Tibial artery (tissue), 4 donors: ENCODE measurements around the gene LRRC56.
A peak's percentile ranks its signal among the peaks of the same experiment; 100 is the strongest.

Source experiments
- DNase-seq, 2 donors: peaks; one replicate each; pipeline ENCODE4 v3.0.0-alpha.2; 2019
- H3K27ac ChIP-seq, 2 donors: fragments of 200-600 bp; sonication (generic) in 1 of 2; 1 replicate in 1 of 2; 2 replicates in 1 of 2; pipeline ENCODE4 v1.5.1; 2018 to 2019; ENCODE audit warnings: mild to moderate bottlenecking in 1 of 2
- H3K27me3 ChIP-seq, 2 donors: fragments of 200-600 bp; sonication (generic) in 1 of 2; one replicate each; pipeline versions ENCODE4 v1.5.1 to v1.6.0; 2016 to 2019
- H3K36me3 ChIP-seq, 3 donors: fragments of 200-600 bp; sonication (generic) in 2 of 3; one replicate each; pipeline ENCODE4 v1.5.1; 2016 to 2019; ENCODE audit warnings: mild to moderate bottlenecking in 2 of 3
- H3K4me1 ChIP-seq, 4 donors: fragments of 200-600 bp; sonication (generic) in 2 of 4; 1 replicate in 3 of 4; 2 replicates in 1 of 4; pipeline ENCODE4 v1.5.1; 2016 to 2019
- H3K4me3 ChIP-seq, 2 donors: fragments of 200-600 bp; sonication (generic) in 1 of 2; 1 replicate in 1 of 2; 2 replicates in 1 of 2; pipeline ENCODE4 v1.5.1; 2018 to 2019; ENCODE audit warnings: mild to moderate bottlenecking in 2 of 2
- H3K9me3 ChIP-seq, 3 donors: fragments of 200-600 bp; sonication (generic) in 1 of 3; one replicate each; pipeline ENCODE4 v1.5.1; 2016 to 2019
- intact Hi-C: fragments of 100-400 bp; cut with DNase I; formaldehyde crosslinking; loops from one replicate; pipeline ENCODE4 v1.15.0; 2023; ENCODE audit warnings: low total_unique reads
- TF ChIP-seq, protein P1 (sequence below), 2 experiments: fragments of 200-600 bp in 1 of 2; fragments of 450-650 bp in 1 of 2; IDR thresholded peaks; one replicate each; pipeline ENCODE4 v1.5.1; 2017 to 2019; ENCODE audit warnings: antibody characterized with exemption in 2 of 2, mild to moderate bottlenecking in 1 of 2, moderate library complexity in 1 of 2

Gene LRRC56, protein sequence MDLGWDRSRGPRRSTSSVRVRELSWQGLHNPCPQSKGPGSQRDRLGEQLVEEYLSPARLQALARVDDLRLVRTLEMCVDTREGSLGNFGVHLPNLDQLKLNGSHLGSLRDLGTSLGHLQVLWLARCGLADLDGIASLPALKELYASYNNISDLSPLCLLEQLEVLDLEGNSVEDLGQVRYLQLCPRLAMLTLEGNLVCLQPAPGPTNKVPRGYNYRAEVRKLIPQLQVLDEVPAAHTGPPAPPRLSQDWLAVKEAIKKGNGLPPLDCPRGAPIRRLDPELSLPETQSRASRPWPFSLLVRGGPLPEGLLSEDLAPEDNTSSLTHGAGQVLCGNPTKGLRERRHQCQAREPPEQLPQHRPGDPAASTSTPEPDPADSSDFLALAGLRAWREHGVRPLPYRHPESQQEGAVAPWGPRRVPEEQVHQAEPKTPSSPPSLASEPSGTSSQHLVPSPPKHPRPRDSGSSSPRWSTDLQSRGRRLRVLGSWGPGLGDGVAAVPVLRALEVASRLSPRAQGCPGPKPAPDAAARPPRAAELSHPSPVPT

DNA sequence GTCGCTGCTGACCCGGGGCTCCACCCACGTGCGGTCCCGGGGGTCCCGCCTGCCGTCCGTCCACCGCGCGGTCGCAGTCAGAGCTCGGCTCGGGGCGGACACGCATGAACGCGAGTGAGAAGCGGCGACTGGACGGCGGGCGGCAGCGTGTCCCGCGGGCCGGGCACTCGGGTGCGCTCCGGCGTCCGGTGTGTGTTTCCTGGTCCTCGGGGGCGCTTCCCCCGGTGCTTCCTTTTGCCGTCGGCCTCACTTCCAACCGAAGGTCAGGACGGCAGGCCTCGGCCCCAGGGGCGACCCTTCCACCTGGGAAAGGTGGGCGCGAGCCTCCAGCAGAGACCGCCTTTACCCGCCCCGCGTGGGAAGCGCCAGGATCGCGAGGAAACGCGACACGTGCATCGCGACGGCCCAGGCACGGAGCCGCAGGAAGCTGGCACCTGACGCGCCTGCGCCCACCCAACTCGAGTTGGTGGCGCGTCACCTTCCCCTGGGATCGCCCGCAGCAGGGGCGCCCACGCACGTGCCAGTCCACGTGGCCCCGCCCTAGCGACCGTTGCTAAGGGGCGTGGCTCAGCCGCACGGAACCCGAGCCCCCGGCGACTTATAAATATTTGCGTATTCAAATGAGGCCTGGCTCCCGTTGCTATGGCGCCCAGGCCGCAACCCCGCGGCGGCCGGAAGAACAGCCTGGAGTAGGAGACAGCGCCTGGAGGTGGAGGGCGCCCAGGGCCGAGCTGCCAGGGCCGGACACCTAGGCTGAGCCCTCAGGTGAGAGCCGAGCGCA lies at the start of gene LRRC56:
Gene LRRC56, plus strand, starts transcription at position 687 of the 781 bp plus-strand sequence. CDS start 3,158 bp downstream, outside the sequence.
- H3K27me3 ChIP-seq = peaks cover 0 to 11% of the 10 kb centered on the region in 2 donors
- H3K9me3 ChIP-seq = no peaks in the 10 kb centered on the region
- intact Hi-C loops = loop anchor here (10.0 kb wide), 1 partner anchor 232 kb away; the partner anchor contains the start of gene IFITM2
- peak within 1 kb of the TSS; percentile 17 to 72 for H3K27ac ChIP-seq
- DNase-seq = peak; percentile 65 to 83
- TF ChIP-seq, protein P1, sequence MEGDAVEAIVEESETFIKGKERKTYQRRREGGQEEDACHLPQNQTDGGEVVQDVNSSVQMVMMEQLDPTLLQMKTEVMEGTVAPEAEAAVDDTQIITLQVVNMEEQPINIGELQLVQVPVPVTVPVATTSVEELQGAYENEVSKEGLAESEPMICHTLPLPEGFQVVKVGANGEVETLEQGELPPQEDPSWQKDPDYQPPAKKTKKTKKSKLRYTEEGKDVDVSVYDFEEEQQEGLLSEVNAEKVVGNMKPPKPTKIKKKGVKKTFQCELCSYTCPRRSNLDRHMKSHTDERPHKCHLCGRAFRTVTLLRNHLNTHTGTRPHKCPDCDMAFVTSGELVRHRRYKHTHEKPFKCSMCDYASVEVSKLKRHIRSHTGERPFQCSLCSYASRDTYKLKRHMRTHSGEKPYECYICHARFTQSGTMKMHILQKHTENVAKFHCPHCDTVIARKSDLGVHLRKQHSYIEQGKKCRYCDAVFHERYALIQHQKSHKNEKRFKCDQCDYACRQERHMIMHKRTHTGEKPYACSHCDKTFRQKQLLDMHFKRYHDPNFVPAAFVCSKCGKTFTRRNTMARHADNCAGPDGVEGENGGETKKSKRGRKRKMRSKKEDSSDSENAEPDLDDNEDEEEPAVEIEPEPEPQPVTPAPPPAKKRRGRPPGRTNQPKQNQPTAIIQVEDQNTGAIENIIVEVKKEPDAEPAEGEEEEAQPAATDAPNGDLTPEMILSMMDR (IDR thresholded peaks at IDR 0.05) = no peak
- H3K4me1 ChIP-seq = peaks cover 3 to 44% (median 34%) of the 10 kb centered on the region in 4 donors
- peak within 1 kb of the TSS; percentile 81 to 98 for H3K4me3 ChIP-seq
- peaks cover 15 to 16% (median 16%) of the 10 kb centered on the region in 3 donors for H3K36me3 ChIP-seq

DNA sequence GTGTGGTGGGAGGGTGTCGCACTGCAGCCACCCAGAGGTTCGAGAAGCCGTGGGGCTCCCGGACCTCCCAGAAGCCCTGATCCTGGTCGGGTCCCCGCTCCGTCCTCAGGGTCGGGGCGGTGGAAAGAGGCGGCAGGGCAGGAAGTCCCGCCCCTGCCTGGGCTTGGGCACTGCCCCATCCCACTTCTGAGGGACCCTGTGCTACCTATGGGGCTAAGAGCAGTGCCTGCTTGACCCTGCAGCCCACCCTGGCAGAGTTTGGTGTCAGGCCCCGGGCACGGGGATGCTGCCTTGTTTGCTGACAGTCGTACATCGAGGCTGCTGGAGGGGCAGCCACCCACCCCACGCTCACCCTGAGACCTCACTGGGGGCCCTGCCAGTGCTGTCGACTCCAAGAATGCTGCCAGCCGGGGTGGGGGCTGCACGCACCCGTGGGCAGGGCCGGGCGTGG lies 49.7 kb upstream of the LRRC56 start:
- intact Hi-C loops = no loop called here
- H3K36me3 ChIP-seq = peaks cover 4 to 56% (median 18%) of the 10 kb centered on the region in 3 donors

GRCh38 chr11:488062-488461 lies 49.3 kb upstream of the LRRC56 start:
- no peak for DNase-seq
- H3K9me3 ChIP-seq = no peaks in the 10 kb centered on the region
- TF ChIP-seq, protein P1 (IDR thresholded peaks at IDR 0.05) = no peak
- no peak overlapping the region for H3K4me3 ChIP-seq
- intact Hi-C loops = no loop called here
- no peaks in the 10 kb centered on the region for H3K27me3 ChIP-seq
- H3K4me1 ChIP-seq = no peaks in the 10 kb centered on the region
- H3K27ac ChIP-seq = no peak overlapping the region
- H3K36me3 ChIP-seq = peaks cover 4 to 61% (median 18%) of the 10 kb centered on the region in 3 donors

More for the DNA sequence above, 49.7 kb upstream of the LRRC56 start:
- no peaks in the 10 kb centered on the region for H3K4me1 ChIP-seq
- no peaks in the 10 kb centered on the region for H3K9me3 ChIP-seq
- no peak overlapping the region for H3K4me3 ChIP-seq
- TF ChIP-seq, protein P1 (IDR thresholded peaks at IDR 0.05) = no peak
- H3K27me3 ChIP-seq = no peaks in the 10 kb centered on the region
- no peak overlapping the region for H3K27ac ChIP-seq
- DNase-seq = no peak

- no peak for DNase-seq
- no peak overlapping the region for H3K27ac ChIP-seq
- H3K9me3 ChIP-seq = no peaks in the 10 kb centered on the region
- no peaks in the 10 kb centered on the region for H3K4me1 ChIP-seq
- no peaks in the 10 kb centered on the region for H3K27me3 ChIP-seq
- no peak overlapping the region for H3K4me3 ChIP-seq
- H3K36me3 ChIP-seq = peaks cover 7 to 66% (median 19%) of the 10 kb centered on the region in 3 donors
- TF ChIP-seq, protein P1 (IDR thresholded peaks at IDR 0.05) = no peak
- intact Hi-C loops = no loop called here
Measured at GRCh38 chr11:488579-488978, 48.7 kb upstream of the LRRC56 start.

- Histone ChIP-seq H3K27ac (no peak overlapping the region), H3K4me1 (no peaks in the 10 kb centered on the region), H3K9me3 (no peaks in the 10 kb centered on the region), H3K36me3 (peaks cover 11 to 70% (median 23%) of the 10 kb centered on the region in 3 donors), H3K27me3 (no peaks in the 10 kb centered on the region), H3K4me3 (no peak overlapping the region)
- intact Hi-C loops = no loop called here
- no peak for DNase-seq
- TF ChIP-seq, protein P1 (IDR thresholded peaks at IDR 0.05) = no peak
Measured at GRCh38 chr11:488992-489391, 48.3 kb upstream of the LRRC56 start.
